Uterus (tissue), 2 donors: ENCODE measurements around the gene DTD1.

ENCODE experiments used
- POLR2A ChIP-seq, 2 donors: fragments of 450-650 bp; IDR thresholded peaks; one replicate each; pipeline ENCODE4 v1.6.1; 2016; ENCODE audit warnings: antibody characterized with exemption in 2 of 2, mild to moderate bottlenecking in 1 of 2, moderate library complexity in 1 of 2
- TF ChIP-seq, protein P1 (sequence below), 4 experiments: fragments of 200-600 bp in 2 of 4; fragments of 450-650 bp in 2 of 4; sonication (generic) in 2 of 4; IDR thresholded peaks; one replicate each; pipeline ENCODE4 v1.5.1; 2016 to 2019; ENCODE audit warnings: antibody characterized with exemption in 4 of 4, mild to moderate bottlenecking in 2 of 4, moderate library complexity in 1 of 4

DNA sequence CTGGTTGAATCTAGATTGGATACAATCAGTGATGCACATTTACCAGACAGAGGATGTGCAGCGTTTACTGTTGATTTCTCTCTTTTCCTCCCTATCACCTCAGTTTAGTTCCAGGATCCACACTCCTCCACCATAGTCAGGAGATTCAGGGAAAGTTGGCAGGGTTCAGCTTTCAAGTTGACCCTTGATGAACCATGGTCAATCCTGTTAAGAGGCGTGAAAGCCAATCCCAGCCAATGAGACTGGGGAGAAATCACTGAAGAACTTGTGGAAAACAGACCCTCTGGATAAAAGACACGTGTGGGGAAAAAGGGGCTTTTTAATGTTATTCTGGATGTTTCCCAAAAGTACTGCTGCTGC, 206.6 kb downstream of the DTD1 start:
- no peak for TF ChIP-seq POLR2A (IDR thresholded peaks at IDR 0.05)
- TF ChIP-seq, protein P1, sequence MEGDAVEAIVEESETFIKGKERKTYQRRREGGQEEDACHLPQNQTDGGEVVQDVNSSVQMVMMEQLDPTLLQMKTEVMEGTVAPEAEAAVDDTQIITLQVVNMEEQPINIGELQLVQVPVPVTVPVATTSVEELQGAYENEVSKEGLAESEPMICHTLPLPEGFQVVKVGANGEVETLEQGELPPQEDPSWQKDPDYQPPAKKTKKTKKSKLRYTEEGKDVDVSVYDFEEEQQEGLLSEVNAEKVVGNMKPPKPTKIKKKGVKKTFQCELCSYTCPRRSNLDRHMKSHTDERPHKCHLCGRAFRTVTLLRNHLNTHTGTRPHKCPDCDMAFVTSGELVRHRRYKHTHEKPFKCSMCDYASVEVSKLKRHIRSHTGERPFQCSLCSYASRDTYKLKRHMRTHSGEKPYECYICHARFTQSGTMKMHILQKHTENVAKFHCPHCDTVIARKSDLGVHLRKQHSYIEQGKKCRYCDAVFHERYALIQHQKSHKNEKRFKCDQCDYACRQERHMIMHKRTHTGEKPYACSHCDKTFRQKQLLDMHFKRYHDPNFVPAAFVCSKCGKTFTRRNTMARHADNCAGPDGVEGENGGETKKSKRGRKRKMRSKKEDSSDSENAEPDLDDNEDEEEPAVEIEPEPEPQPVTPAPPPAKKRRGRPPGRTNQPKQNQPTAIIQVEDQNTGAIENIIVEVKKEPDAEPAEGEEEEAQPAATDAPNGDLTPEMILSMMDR (IDR thresholded peaks at IDR 0.05) = no peak
